AG04449 (cell line): ENCODE data around the gene SRD5A2.

Source experiments
- CTCF ChIA-PET: fragments of 350-600 bp; formaldehyde crosslinking; extraction: SDS; loops from one replicate; lab custom pipeline; 2021; ENCODE audit warnings: antibody characterized with exemption; lab: Yijun Ruan, JAX
- POLR2A ChIA-PET: fragments of 400-600, 350-600 bp; formaldehyde crosslinking; extraction: SDS; loops from one replicate; lab custom pipeline; 2020; ENCODE audit warnings: antibody characterized with exemption, inconsistent platforms; lab: Yijun Ruan, JAX
- DNase-seq: peaks from one replicate; pipeline ENCODE4 v3.0.0-alpha.2; 2010; ENCODE audit warnings: low read depth, low spot score
- H3K4me3 ChIP-seq: 2 replicates; pipeline ENCODE4 v1.5.1; 2011; ENCODE audit warnings: low read depth, mild to moderate bottlenecking, control low read depth, low read length
- TF ChIP-seq, protein P1 (sequence below): IDR thresholded peaks from one replicate; pipeline ENCODE4 v1.5.1; 2011; ENCODE audit warnings: mild to moderate bottlenecking, moderate library complexity, low read length, control low read depth, inconsistent platforms; ENCODE audit not compliant: insufficient read depth; ENCODE audit errors: missing control alignments

SRD5A2 gene

DNA sequence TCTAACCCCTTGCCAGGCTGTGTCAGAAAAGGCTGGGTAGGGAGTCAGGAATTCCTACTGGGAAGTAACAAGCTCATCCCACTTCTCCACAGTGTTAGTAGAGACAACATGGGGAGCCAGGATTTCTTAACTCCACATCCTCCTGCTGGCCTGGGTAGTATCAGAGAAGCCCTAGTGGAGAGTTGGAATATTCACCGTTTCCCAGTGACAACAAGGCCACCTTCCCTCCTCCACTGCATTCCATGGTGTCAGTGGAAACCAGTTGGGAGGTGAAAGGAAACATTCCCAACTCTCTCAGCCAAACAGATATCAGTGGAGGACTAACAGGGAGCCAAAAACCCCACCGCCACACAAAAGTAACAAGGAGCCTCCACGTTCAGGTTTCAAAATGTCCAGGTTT is 41.2 kb downstream of the SRD5A2 start:
- H3K4me3 ChIP-seq = no peak overlapping the region
- DNase-seq = no peak
- ChIA-PET POLR2A (no interaction called here), CTCF (no interaction called here)
- TF ChIP-seq, protein P1, sequence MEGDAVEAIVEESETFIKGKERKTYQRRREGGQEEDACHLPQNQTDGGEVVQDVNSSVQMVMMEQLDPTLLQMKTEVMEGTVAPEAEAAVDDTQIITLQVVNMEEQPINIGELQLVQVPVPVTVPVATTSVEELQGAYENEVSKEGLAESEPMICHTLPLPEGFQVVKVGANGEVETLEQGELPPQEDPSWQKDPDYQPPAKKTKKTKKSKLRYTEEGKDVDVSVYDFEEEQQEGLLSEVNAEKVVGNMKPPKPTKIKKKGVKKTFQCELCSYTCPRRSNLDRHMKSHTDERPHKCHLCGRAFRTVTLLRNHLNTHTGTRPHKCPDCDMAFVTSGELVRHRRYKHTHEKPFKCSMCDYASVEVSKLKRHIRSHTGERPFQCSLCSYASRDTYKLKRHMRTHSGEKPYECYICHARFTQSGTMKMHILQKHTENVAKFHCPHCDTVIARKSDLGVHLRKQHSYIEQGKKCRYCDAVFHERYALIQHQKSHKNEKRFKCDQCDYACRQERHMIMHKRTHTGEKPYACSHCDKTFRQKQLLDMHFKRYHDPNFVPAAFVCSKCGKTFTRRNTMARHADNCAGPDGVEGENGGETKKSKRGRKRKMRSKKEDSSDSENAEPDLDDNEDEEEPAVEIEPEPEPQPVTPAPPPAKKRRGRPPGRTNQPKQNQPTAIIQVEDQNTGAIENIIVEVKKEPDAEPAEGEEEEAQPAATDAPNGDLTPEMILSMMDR = no peak

DNA sequence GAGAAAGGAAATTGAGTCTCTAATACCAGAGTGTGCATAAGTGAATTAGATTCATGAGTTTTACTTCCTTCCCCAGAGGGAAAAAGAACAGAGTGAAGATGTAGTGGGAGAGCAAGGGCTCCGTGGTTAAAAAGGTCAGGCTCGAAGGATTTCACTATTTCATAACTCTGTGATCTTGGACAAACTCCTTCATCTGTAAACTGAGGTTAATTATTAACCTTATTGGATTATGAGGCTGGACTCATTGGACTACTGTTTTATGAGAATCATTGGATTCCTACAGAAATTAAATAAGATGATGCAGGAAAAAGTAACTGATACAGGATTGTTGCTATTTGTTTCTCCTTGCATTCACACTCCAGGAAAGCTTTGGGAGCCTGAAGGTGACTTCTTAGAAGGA is 45.0 kb downstream of the SRD5A2 start:
- H3K4me3 ChIP-seq = no peak overlapping the region
- CTCF ChIA-PET = interaction anchor here (1.7 kb wide), 1 partner anchor 11 kb away, joined by 12 read pairs; no protein-coding TSS in a partner anchor
- DNase-seq = no peak
- TF ChIP-seq, protein P1 = no peak
- POLR2A ChIA-PET = no interaction called here

- ChIA-PET POLR2A (no interaction called here), CTCF (interaction anchor here (3.7 kb wide), 1 partner anchor 11 kb away, joined by 18 read pairs; no protein-coding TSS in a partner anchor)
- H3K4me3 ChIP-seq = no peak overlapping the region
- TF ChIP-seq, protein P1 = no peak
- DNase-seq = no peak
These were observed 46.1 kb downstream of the SRD5A2 start for GRCh38 chr2:31534636-31535035.

- no peak for DNase-seq
- TF ChIP-seq, protein P1 = no peak
- ChIA-PET CTCF (interaction anchor here (3.7 kb wide), 1 partner anchor 10 kb away, joined by 18 read pairs; no protein-coding TSS in a partner anchor), POLR2A (no interaction called here)
- no peak overlapping the region for H3K4me3 ChIP-seq
These were observed 47.7 kb downstream of the SRD5A2 start for GRCh38 chr2:31533036-31533435.

GRCh38 chr2:31531101-31531500 is 49.6 kb downstream of the SRD5A2 start:
- DNase-seq = no peak
- ChIA-PET POLR2A (no interaction called here), CTCF (interaction anchor here (3.7 kb wide), 1 partner anchor 8 kb away, joined by 18 read pairs; no protein-coding TSS in a partner anchor)
- no peak overlapping the region for H3K4me3 ChIP-seq
- TF ChIP-seq, protein P1 = no peak

GRCh38 chr2:31529256-31529655 is 51.5 kb downstream of the SRD5A2 start:
- DNase-seq = no peak
- no peak overlapping the region for H3K4me3 ChIP-seq
- CTCF ChIA-PET = interaction anchor here (0.9 to 1.7 kb wide), 2 partner anchors 27 to 195 kb away, joined by 3 to 5 read pairs; no protein-coding TSS in a partner anchor
- POLR2A ChIA-PET = no interaction called here
- TF ChIP-seq, protein P1 = no peak
